Measurements from ENCODE around the gene PTPRD.

PTPRD gene

GRCh38 chr9:9783711-9784110, 829.1 kb downstream of the PTPRD start:
- H3K9ac ChIP-seq (ENCODE audit: low read length), result no peak overlapping the region
- H2AFZ ChIP-seq (ENCODE audit: low read depth, low read length, severe bottlenecking), result no peak overlapping the region
- H3K9me2 ChIP-seq (replicated peaks; ENCODE audit: insufficient read depth, low read length), result no peaks in the 10 kb centered on the region
- H3F3A ChIP-seq (ENCODE audit: insufficient read depth), result no peaks in the 10 kb centered on the region
- H3K27ac ChIP-seq (ENCODE audit: low read depth, low read length), result no peak overlapping the region
- no peak overlapping the region for H3K4me3 ChIP-seq (ENCODE audit: insufficient read depth, low read length, poor library complexity, severe bottlenecking)
- H3K4me2 ChIP-seq (ENCODE audit: low read depth, low read length, poor library complexity, severe bottlenecking), result no peak overlapping the region
- no peaks in the 10 kb centered on the region for H3K27me3 ChIP-seq (ENCODE audit: low read length)
- H4K20me1 ChIP-seq (ENCODE audit: low read depth, low read length), result no peaks in the 10 kb centered on the region
- H3K79me2 ChIP-seq (ENCODE audit: insufficient read depth, low read length), result no peaks in the 10 kb centered on the region
- no peaks in the 10 kb centered on the region for H3K36me3 ChIP-seq (ENCODE audit: low read length)
- H3K9me3 ChIP-seq (ENCODE audit: insufficient read depth, low read length), result no peaks in the 10 kb centered on the region
- no peak for TF ChIP-seq CTCF (IDR thresholded peaks at IDR 0.05; ENCODE audit: insufficient read depth, low read length, poor library complexity, severe bottlenecking)

- Histone ChIP-seq H3K4me2 (ENCODE audit: low read depth, low read length, poor library complexity, severe bottlenecking) (no peak overlapping the region), H3K9me3 (ENCODE audit: insufficient read depth, low read length) (no peaks in the 10 kb centered on the region), H3K27me3 (ENCODE audit: low read length) (no peaks in the 10 kb centered on the region), H3K36me3 (ENCODE audit: low read length) (no peaks in the 10 kb centered on the region), H3K79me2 (ENCODE audit: insufficient read depth, low read length) (no peaks in the 10 kb centered on the region), H4K20me1 (ENCODE audit: low read depth, low read length) (no peaks in the 10 kb centered on the region), H3K9ac (ENCODE audit: low read length) (no peak overlapping the region), H3K27ac (ENCODE audit: low read depth, low read length) (no peak overlapping the region), H2AFZ (ENCODE audit: low read depth, low read length, severe bottlenecking) (no peak overlapping the region), H3K4me3 (ENCODE audit: insufficient read depth, low read length, poor library complexity, severe bottlenecking) (no peak overlapping the region), H3F3A (ENCODE audit: insufficient read depth) (no peaks in the 10 kb centered on the region), H3K9me2 (replicated peaks; ENCODE audit: insufficient read depth, low read length) (no peaks in the 10 kb centered on the region)
- TF ChIP-seq EZH2phosphoT487 (conservative IDR thresholded peaks at IDR 0.05; ENCODE audit: low read length) (no peak), CTCF (IDR thresholded peaks at IDR 0.05; ENCODE audit: insufficient read depth, low read length, poor library complexity, severe bottlenecking) (no peak)
These were observed 829.6 kb downstream of the PTPRD start for GRCh38 chr9:9783211-9783610.

GRCh38 chr9:9778293-9778692, 834.5 kb downstream of the PTPRD start:
- Histone ChIP-seq H2AFZ (ENCODE audit: low read depth, low read length, severe bottlenecking) (no peak overlapping the region), H3K4me3 (ENCODE audit: insufficient read depth, low read length, poor library complexity, severe bottlenecking) (no peak overlapping the region)
- TF ChIP-seq CTCF (IDR thresholded peaks at IDR 0.05; ENCODE audit: insufficient read depth, low read length, poor library complexity, severe bottlenecking) (no peak), EZH2phosphoT487 (conservative IDR thresholded peaks at IDR 0.05; ENCODE audit: low read length) (no peak)

GRCh38 chr9:9774471-9774870, 838.3 kb downstream of the PTPRD start:
- no peaks in the 10 kb centered on the region for H3F3A ChIP-seq (ENCODE audit: insufficient read depth)
- H3K4me3 ChIP-seq (ENCODE audit: insufficient read depth, low read length, poor library complexity, severe bottlenecking), result no peak overlapping the region
- TF ChIP-seq EZH2phosphoT487 (conservative IDR thresholded peaks at IDR 0.05; ENCODE audit: low read length) (no peak), CTCF (IDR thresholded peaks at IDR 0.05; ENCODE audit: insufficient read depth, low read length, poor library complexity, severe bottlenecking) (no peak)
- H2AFZ ChIP-seq (ENCODE audit: low read depth, low read length, severe bottlenecking), result no peak overlapping the region
- H3K79me2 ChIP-seq (ENCODE audit: insufficient read depth, low read length), result no peaks in the 10 kb centered on the region
- no peaks in the 10 kb centered on the region for H3K9me3 ChIP-seq (ENCODE audit: insufficient read depth, low read length)
- no peaks in the 10 kb centered on the region for H3K9me2 ChIP-seq (replicated peaks; ENCODE audit: insufficient read depth, low read length)
- H3K9ac ChIP-seq (ENCODE audit: low read length), result no peak overlapping the region
- no peak overlapping the region for H3K27ac ChIP-seq (ENCODE audit: low read depth, low read length)
- H3K4me2 ChIP-seq (ENCODE audit: low read depth, low read length, poor library complexity, severe bottlenecking), result no peak overlapping the region
- no peaks in the 10 kb centered on the region for H4K20me1 ChIP-seq (ENCODE audit: low read depth, low read length)
- no peaks in the 10 kb centered on the region for H3K36me3 ChIP-seq (ENCODE audit: low read length)
- no peaks in the 10 kb centered on the region for H3K27me3 ChIP-seq (ENCODE audit: low read length)

More at GRCh38 chr9:9778293-9778692, 834.5 kb downstream of the PTPRD start:
- H3K36me3 ChIP-seq (ENCODE audit: low read length), result no peaks in the 10 kb centered on the region
- H3K4me2 ChIP-seq (ENCODE audit: low read depth, low read length, poor library complexity, severe bottlenecking), result no peak overlapping the region
- no peak overlapping the region for H3K27ac ChIP-seq (ENCODE audit: low read depth, low read length)
- H3K9ac ChIP-seq (ENCODE audit: low read length), result no peak overlapping the region
- no peaks in the 10 kb centered on the region for H3K9me2 ChIP-seq (replicated peaks; ENCODE audit: insufficient read depth, low read length)
- no peaks in the 10 kb centered on the region for H3F3A ChIP-seq (ENCODE audit: insufficient read depth)
- H3K27me3 ChIP-seq (ENCODE audit: low read length), result no peaks in the 10 kb centered on the region
- no peaks in the 10 kb centered on the region for H3K79me2 ChIP-seq (ENCODE audit: insufficient read depth, low read length)
- no peaks in the 10 kb centered on the region for H3K9me3 ChIP-seq (ENCODE audit: insufficient read depth, low read length)
- no peaks in the 10 kb centered on the region for H4K20me1 ChIP-seq (ENCODE audit: low read depth, low read length)
